GM12875 (cell line): Measurements from ENCODE around the gene SUDS3.

Source experiments
- H3K4me3 ChIP-seq: one replicate; pipeline ENCODE4 v1.5.1; 2011; ENCODE audit warnings: low read depth, low read length, control low read depth
- CTCF ChIP-seq: IDR thresholded peaks from 2 replicates; pipeline ENCODE4 v1.5.1; 2011; ENCODE audit warnings: low read depth, mild to moderate bottlenecking, control low read depth, inconsistent platforms, low read length, moderate library complexity, borderline replicate concordance; ENCODE audit not compliant: insufficient read depth

SUDS3 gene

GRCh38 chr12:118361889-118362288 is 14.5 kb upstream of the SUDS3 start:
- no peak overlapping the region for H3K4me3 ChIP-seq
- no peak for TF ChIP-seq CTCF

- H3K4me3 ChIP-seq = no peak overlapping the region
- TF ChIP-seq CTCF = no peak
These were observed 7.5 kb upstream of the SUDS3 start for GRCh38 chr12:118368821-118369220.

GRCh38 chr12:118370601-118371000 is 5.8 kb upstream of the SUDS3 start:
- H3K4me3 ChIP-seq = no peak overlapping the region
- no peak for TF ChIP-seq CTCF

- peak overlapping the region; percentile 99 for H3K4me3 ChIP-seq
- no peak for TF ChIP-seq CTCF
These were observed 4.8 kb upstream of the SUDS3 start for GRCh38 chr12:118371321-118372282.

- no peak for TF ChIP-seq CTCF
These were observed 3.5 kb upstream of the SUDS3 start, which contains the start of gene TAOK3 for GRCh38 chr12:118372541-118373495. TAOK3 (minus strand) TSS chr12:118372907; CDS start chr12:118255567, 117,340 bp downstream.

GRCh38 chr12:118373616-118374015 is 2.7 kb upstream of the SUDS3 start:
- peak overlapping the region; percentile 62 for H3K4me3 ChIP-seq
- no peak for TF ChIP-seq CTCF

More at GRCh38 chr12:118372541-118373495, 3.5 kb upstream of the SUDS3 start, which contains the start of gene TAOK3:
- peak within 1 kb of the TSS; percentile 99 for H3K4me3 ChIP-seq
